CD4-positive, alpha-beta T cell treated with Interleukin-12 subunit alpha and Interleukin-12 subunit beta, for 1 hour (primary cell): Measurements from ENCODE around the gene CDRT15.
"Not testable (repeated sequence)": the region's sequence is repeated elsewhere in the genome, so short reads cannot be mapped to it uniquely, and the experiment has no call there.

Source experiments
- DNase-seq: peaks from one replicate; pipeline ENCODE4 v3.0.0-alpha.2; 2020

The CDRT15 gene

DNA sequence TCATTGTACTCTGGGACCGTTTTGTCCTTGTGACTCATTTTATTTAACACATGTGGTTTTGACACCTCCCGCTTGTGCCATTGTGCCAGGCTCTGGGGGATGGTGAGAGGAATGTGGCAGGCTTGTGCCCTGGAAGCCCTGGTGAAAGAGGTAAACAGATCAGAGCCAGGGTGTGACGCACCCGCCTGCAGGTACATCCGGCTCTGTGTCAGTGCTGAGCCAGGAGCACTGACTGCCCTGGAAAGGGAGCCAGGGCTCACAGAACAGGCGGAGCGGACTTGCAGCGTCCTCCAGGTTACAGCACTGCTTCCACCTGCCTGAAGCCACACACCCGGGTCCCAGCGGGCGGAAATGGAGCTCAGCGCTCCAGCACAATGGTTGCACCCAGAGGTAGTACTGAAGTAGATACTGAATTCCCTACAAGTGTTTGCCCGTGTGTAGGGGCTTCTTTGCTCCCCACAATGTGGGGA is 30.6 kb downstream of the CDRT15 start:
- peak; percentile 68 for DNase-seq

DNA sequence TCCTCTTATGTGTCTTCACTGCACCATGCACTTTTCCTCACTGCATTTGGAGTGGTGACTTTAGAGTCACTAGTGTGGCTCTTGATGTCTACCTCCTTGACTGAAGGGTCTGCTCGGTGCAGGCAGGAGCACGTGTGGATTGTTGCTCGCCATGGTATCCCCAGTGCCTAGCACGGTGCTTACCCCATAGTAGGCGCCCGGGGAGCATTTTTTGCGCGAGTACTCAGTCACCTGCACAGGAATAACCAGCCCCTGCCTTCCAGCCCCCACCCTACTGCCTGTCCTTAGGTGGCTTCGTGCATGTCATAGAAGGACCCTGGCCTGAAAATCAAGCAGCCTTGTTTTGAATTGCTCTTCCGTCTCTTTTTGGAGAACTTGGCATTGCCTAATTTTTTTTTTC is 31.3 kb downstream of the CDRT15 start:
- DNase-seq, result no peak

DNA sequence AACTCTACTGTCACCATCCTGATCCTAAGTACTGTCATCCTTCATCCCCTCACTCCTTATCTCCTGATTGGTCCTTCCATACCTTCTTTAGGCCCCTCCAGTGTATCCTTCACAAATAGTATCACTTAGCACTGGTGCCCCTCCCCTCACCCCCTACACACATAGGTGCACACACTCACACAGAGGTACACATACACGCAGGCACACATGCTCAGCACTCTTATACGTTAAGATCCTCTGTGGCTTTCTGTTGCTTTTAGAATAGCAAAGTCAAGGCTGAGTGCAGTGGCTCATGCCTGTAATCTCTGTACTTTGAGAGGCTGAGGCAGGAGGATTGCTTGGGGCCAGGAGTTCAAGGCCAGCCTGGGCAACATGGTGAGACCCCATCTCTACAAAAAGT is 32.1 kb downstream of the CDRT15 start:
- no peak for DNase-seq

DNA sequence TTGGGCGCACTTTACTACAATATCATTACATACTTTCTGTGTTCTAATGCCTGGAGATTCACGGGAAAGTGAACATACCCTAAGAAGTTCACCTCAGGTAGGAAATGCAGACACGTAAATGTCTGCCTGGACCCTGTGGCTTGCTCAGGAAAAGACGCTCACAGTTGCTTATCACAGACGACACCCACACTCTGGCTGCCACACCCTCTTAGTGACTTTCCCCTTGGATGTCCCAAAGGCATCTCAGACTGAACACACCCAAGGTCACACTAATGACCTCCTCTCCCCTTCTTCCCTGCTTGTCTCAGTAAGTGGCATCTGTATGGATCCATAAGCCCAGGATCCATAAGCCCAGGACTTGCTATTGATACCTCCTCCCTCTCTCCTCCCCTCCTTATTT is 32.6 kb downstream of the CDRT15 start:
- no peak for DNase-seq

DNA sequence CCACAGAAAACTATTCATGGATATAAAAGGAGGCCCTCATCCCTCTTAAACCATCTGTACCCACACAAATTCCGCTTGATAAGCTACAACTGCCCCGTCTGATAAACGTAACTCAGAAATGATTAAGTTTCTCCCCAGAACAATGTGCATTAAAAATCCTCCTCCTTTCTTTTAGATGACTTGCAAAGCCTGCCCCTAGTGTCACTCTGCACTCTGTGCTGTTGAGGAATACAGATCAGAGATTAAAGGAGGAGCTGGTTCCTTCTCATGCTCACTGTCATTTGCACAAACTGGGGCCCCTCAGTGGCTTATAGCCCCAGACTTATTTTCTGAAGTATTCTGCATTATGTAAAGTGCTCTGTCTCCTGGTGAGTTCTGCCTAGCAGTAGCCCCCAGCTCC is 33.3 kb downstream of the CDRT15 start:
- peak; percentile 48 for DNase-seq

DNA sequence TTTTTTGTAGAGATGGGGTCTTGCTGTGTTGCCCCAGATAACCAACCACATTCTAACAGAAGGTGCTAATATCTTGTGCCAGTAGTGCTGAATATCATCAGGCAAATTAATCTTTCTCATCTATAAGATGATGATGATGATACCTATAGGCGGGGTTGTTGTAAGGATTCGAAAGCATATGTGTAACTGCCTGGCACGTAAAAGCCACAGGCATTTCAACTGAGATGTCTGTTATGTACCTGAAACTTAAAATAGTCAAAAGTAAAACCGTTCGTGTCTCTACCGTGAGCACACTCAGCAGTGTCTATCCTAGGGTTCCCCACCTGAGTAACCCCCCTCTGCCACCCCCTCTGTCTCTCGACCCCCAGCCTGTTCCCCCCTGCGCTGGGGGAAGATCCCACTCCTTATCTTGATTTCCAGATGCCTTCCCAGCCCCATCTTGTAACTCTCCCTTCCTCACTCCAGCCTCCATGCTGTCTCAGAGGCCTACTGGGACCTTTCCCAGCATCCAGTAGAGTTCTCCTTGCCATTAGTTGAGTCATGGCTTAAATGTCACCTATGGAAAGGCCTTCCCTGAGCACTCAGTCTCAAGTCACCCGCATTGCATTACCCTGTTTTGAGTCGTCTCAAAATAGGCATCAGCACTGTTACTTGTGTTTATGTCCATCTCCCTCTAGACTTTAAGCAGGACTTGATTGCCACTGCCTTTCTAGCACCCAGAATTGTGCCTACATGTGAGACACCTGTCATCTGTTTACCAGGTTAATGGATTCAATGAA is 34.1 kb downstream of the CDRT15 start:
- DNase-seq, result no peak

DNA sequence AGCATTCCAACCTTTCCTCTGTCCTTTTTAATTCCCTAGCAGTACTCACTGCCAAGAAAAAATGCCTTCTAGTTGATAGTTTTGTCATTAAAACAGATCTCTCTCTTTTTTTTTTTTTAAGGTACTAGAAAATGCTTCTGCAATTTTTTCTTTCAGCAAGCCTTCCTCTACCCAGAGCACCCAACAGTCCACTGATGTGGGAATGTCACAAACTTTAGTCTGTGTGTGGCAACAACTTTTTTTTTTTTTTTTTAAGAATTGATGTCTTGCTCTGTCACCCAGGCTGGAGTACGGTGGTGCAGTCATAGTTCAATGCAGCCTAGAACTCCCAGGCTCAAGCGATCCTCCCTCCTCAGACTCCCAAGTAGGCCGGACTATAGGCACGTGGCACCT is 34.7 kb downstream of the CDRT15 start:
- no peak for DNase-seq

DNA sequence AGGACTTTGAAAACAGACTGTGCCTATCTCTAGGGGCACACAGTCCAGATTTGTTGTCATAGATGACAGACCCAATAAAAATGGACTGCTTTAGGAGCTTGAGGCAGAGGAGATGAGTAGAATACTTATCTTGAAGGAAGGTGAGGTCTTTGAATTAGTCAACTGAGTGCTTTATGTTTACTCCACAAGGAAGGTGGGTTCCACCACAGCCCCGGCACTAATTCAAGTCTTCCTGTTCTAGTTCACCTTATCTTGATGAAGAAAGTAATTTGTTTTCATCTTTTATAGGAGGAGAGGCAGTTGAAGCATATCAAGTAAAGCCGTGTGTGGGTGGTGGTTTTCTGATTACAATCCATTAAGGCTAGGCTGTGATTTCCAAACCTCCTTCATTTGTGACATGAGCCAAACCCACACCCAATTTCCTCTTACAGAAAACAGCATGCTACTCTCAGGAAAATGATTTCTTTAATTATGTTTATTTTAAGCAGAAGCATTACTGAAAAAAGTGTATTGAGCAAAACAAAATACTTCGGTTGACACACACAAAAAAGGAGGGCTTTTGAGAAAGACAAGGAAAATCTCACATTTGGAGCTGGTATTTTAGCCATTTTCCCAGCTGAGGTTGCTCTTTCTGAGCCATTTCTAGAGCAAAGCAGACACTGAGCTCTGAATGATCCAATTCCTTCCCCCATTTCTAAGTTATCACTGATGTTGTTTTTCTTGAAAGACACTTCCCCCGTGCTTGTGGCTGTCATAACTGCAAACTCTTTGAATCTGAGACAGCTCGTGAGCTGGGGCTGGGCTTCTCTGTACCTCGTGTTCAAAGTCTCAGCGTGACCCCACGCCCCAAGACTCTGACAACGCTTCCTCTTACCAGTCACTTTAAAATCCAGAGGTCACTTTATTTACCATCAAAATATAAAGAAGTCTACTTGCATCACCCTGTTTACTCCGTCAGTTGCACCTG is 35.4 kb downstream of the CDRT15 start:
- DNase-seq, result peak; percentile 67

DNA sequence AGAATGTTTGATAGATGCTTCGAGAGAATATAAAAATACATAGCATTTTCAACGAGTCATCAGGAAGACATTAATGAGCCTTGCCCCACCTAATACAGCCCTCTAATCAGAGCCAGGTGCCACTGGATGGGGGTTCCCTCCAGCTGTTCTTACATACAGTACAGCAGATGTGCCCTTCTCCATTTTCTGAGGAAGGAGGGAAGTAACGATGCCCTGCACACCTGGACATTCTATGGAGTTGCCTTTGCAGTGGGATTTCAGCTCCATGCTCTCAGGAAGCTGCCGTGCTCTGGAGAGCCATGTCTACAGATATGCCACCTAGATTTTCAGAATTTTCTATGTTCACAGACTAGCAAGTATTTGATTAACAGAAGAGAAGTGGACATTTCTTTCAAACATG is 36.3 kb downstream of the CDRT15 start:
- no peak for DNase-seq

DNA sequence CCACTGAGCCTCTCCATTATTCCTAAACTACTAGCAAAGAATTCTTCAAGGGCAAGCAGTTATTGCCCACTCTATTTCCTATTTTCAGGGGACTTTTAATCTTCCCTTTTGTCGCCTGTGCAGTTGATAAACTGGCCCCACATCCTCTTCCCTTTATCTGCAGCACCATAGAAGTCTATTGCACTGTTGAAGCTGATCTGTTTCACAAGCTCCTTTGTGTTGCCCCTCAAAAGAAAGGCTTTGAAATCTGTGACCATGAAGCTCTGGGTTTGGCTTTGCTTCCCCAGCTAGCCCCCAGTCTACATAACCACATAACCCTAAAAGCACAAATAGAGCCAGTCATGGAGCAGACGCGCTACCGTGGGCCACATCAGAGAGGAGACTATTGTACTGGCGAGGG is 37.1 kb downstream of the CDRT15 start:
- DNase-seq, result no peak

DNA sequence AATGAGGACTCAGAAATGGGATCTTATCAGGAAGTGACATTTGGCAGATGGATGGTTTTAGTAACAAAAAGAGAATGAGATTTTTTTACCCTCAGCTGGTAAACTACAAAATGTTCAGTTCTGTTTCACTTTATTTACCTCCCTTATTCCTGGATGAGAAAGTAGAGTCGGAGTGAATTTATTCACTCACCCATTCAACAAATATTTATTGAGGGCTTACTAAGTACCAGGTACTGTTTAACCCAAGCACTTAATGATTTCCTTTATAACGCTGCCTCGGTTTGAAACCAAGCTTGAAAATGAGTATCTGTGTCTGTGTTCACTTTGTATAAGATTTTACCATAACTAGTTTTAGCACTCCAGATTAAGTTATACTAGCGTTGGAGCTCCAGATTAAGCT is 38.1 kb downstream of the CDRT15 start:
- no peak for DNase-seq

DNA sequence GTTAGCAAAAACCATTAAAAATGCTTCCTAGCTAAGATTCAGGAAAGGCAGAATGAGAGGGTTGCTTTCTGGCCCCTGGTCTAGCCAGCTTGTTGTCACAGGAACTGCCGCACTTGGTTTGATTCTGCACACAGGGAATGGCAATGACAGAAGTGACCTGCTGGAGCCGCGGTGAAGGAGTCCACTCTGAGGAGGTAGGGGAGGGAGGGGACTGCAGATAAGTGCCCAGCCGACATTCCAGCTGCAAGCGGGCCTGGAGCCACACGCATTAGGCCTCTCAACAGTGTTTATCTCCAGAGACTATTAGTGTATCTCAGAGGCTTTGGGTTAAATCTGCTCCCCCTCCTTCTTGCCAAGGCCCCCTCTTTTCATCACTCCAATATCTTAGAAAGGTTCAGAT is 38.6 kb downstream of the CDRT15 start:
- DNase-seq, result no peak

DNA sequence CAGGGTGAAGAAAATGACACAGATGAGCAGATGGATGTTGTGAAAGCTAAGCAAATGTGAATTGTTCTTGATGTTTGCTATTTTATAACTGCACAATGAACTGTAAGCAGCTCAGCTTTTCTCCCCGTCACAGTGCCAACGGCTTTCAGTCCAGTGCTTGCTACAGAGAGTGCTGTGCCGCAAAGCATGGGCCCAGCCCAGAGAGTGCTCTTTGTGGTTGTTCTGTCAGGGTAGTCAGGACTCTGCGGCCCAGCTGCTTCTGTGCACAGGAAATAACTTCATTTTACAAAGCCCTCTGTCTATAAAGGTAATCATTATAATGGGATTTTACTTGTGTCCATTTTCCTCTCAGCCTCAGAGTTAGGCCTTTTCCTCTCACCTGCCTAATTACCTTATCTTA is 39.1 kb downstream of the CDRT15 start:
- peak; percentile 59 for DNase-seq

DNA sequence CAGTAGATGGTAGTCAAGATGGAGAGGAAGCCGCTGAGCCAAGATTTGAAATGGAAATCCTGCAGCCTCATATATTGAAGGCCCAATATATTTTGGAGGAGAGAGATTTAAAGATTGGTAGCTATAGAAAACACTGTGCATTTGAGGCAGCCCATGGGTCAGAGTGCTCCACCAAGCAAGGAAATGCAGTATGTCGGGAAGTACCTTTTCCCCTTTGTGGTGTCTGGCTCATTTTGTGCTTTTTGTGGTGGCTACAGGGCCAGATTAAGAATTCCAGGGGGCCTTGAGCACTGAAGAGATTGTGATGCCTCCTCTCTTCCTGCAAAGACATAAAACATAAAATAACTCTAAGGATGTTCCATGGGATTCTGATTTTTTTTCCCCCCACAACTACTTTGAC is 39.6 kb downstream of the CDRT15 start:
- no peak for DNase-seq

DNA sequence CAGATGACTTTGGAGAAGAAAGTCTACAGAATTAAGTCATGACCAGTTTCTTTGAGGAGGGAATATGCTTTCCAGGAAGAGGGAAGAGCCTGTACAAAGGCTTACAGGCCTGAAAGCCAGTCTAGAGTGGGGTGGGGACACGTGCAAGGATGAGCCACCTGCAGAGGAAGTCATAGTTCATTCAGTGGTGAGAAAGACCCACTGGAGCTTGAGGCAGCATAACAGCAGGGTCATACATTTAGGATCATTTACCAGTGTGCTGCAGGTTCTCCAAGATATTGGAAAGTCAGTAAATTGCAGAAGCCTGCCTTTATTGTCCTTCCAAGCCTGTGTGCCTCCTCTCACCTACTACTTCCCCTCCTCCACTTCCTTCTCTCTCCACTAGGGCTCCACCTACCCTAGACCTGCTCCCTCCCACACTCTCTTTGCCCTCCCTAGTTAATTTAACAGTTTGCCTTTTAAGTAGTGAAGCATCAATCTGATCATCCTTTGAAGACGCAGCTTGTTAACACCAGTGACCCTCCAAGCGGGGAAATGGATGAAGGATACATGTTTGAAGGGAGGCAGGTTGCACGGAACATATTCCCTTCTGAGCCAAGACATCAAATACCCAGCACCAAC is 40.2 kb downstream of the CDRT15 start:
- DNase-seq, result no peak

DNA sequence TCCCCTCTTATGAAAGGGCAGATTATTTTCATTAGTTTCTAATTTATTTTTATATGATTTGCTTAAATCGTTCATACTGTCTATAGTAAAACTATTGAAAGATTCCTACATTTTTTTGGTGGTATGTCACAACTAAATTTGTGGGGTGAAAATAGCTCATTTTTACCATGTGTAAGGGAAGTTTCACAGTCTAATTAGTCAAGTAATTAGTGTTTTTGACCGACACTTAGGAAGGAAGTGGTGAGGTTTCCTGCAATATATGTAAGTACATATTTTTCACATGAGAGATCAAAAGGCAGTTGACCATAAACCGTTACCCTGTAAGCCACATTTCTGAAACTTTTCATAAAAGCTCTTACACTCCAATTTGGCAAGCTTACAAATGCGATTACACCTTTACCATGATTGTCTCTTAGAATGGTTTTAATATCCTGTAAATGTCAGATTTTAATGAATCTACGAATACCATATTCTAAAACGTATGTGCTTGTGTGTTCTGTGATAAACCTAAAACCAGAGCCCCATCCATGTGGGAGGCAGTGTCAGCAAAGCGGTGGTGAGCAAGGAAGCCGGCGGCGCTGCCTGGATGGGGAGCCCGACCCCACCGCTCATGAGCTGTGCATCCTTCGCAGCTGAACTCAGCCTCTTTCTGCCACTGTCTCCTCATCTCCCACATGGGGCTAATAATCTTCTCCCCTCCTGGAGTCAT is 43.9 kb downstream of the CDRT15 start:
- DNase-seq, result not testable (repeated sequence)

DNA sequence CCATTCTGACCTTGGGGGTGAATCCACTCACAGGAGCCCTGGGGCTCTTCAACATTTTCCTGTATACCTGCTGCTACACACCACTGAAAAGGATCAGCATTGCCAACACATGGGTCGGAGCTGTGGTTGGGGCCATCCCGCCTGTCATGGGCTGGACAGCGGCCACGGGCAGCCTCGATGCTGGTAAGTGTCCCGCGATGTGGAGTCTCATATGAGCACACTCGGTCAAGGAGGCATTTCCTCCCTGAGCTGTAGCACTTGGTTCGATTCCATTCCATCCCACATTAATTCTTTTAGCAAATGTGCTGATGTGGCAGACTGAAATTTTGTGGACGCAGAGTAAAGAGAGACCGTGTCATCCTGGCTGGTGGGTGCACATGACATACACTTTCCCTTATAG is 44.6 kb downstream of the CDRT15 start:
- not testable (repeated sequence) for DNase-seq

DNA sequence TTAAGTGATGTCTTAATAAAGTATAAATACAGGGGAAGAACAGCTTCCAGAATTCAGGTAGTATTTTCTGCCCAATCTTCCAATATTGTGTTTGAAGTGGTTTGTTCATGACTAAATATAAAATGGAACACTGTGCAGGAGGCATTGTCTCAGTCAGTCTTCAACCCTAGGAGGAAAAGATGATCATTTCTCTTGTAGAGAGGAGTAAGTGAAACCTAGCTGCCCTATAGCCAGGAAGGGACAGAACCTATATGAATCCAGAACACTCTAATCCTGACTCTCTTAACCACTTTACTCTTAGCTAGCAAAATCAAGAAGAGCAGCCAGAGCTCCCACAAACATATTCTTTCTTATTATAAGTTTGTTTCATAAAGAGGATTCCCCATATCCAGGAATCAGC is 45.2 kb downstream of the CDRT15 start:
- not testable (repeated sequence) for DNase-seq

DNA sequence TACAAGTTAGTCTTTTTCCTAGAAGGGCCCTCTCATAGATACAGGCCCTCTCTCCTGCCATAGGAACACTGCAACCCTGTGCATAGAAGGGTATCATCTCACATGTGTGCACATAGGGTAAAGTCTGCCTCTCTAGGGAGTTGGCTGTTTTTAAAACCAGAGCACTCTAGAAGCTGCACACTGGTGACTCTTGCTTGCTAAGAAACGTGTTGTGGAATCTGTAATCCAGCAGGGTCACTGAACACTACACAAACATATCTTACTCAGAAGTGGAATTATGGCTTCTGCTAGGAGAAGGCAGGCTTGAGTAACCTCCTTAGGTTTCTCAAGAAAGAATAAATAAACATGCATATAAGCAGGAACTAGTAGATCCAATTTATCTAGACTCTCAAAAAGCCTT is 45.9 kb downstream of the CDRT15 start:
- DNase-seq, result not testable (repeated sequence)

DNA sequence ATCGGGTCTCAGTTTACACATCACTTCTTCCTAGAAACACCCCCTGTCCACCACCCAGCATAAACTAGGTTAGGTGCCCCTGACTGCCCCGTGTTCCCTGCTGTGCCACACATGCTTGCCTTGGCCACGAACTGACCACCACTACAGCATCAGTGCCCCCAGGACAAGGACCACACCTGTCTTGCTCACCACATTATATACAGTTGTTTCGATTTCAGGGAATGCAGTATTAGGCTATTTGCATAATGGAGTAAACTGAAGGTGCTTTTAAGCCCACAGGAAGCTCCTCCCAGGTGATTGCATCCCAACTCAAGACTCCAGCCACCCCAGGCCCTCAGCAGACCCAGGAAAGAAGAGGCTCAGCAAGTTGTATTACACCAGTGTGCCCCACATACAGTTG is 50.2 kb downstream of the CDRT15 start:
- not testable (repeated sequence) for DNase-seq
